SIG-M5 (cell line): ENCODE results near the gene GATD1.

Source experiments
- DNase-seq: peaks from one replicate; lab custom pipeline; 2025; lab: John Stamatoyannopoulos, UW

Gene GATD1

DNA sequence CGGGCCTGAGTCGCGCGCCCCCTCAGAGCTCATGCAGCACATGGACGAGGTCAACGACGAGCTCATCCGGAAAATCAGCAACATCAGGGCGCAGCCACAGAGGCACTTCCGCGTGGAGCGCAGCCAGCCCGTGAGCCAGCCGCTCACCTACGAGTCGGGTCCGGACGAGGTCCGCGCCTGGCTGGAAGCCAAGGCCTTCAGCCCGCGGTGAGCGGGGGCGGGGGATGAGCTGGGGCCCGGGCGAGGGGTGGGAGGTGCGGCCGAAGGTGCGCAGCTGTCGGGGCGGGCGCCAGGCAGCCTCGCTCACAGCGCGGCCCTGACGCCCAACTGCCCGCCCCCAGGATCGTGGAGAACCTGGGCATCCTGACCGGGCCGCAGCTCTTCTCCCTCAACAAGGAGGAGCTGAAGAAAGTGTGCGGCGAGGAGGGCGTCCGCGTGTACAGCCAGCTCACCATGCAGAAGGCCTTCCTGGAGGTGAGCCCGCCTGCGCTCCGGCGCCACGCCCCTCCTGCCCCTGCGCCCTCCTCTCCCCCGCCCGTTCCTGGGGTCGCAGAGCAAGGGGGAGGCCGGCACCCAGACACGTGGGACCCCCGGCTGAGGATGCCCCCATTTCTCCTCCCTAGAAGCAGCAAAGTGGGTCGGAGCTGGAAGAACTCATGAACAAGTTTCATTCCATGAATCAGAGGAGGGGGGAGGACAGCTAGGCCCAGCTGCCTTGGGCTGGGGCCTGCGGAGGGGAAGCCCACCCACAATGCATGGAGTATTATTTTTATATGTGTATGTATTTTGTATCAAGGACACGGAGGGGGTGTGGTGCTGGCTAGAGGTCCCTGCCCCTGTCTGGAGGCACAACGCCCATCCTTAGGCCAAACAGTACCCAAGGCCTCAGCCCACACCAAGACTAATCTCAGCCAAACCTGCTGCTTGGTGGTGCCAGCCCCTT is 50.7 kb downstream of the GATD1 start:
- no peak for DNase-seq

DNA sequence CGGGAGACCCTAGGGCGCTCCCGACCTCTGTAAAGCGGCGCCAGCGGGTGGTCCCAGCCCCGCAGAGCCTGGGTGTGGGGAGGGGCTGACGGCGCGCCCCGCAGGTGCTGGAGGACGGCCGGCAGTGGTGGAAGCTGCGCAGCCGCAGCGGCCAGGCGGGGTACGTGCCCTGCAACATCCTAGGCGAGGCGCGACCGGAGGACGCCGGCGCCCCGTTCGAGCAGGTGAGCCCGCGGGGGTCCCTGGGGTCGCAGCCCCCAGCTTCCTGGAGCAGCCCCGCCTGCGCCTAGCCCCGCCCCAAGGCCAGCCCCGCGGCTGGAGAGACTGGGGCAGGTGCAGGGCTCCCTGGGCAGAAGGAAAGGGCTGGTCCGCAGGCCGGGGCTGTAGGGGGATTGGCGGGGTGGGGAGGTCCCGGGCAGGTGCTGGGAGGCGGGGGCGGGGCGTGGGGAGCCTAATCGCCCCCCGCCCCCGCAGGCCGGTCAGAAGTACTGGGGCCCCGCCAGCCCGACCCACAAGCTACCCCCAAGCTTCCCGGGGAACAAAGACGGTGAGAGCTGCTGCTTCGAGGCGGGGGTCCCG is 51.6 kb downstream of the GATD1 start:
- DNase-seq = no peak

DNA sequence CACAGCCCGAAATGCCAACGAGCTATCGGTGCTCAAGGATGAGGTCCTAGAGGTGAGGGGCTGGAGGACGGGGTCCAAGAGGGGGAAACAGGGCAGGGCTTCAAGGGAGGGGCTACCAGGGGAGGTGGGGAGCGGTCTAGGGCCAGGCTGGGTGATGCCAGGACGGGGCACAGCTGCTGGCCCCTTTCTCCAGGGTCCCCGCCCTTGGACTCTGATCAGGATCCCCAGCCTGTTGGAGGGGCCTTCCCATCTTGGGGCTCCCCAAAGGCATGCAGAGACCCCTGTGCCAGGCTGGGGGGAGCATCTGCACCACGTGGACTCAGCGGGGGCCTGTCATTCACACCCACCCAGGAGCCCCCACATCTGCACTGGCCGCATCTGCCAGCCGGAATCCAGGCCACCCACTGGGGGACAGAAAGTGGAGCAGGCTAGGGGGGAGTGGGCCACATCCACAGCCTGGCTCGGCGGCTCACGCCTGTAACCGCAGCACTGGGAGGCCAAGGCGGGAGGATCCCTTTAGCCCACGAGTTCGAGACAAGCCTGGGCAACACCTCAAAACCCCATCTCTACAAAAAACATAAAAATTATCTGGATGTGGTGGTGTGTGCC is 52.4 kb downstream of the GATD1 start:
- DNase-seq = no peak

DNA sequence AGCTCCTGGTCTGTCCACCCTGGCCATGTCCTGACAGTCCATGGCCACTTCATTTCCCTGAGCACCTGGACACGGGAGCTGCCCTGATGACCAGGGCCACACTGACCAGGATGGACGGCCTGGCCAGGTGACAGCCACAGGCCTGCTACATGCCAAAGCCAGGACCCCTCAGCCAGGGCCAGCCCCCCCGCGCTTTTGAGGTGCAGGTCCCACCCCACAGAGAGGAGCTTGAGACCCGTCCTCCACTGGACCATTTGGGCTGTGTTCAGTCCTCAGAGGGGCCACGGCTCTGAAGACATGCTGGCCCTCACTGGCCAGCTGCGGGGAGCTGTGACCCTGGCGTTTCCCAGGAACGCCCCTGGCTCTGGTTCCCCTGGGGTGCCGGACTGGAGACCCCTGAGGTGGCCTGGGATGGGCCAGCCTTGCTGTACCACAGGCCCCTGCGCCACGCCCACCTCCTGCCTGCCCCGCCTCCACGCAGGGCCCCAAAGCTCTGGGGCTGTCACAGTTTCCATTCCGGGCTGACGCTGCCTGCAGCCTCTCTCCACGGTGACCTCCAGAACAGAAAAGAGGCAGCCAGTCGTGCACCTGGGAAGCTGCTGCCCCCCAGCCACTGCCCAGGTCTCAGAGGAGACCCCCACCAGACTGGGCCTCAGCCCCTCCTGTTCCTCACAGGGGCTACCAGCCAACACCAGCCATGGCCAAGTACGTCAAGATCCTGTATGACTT is 53.1 kb downstream of the GATD1 start:
- no peak for DNase-seq

DNA sequence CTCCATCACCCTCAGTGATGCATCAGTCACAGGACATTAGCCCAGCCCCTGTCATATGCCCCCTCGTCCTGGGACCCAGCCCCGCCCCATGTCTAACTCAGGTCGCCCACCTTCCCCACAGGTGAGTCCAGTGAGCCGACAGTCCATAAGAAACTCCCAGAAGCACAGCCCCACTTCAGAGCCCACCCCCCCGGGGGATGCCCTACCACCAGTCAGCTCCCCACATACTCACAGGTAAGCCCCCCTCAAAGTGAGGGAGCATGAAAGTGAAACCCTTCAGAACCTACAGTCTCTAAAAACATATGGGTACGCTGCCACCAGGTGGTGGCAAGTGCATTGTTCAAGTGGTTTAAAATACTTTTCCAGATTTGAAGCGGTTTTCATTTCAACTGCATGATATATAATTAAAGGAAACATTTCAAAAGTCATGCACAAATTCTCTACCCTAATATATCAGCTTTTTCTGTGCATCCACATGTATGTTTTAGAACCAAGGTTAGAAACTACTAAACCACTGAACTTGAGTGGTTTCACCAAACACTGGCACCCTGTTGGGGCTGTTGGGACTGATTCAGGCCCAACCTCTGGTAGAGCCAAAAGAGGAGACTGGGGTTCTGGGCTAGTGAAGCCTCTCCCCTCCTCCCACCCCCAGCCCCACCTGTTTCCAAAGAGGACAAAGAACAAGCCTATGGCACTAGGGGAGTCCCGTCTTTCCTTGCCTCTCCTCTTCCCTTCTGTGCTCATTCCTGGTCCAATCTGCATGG is 54.0 kb downstream of the GATD1 start:
- DNase-seq = no peak

DNA sequence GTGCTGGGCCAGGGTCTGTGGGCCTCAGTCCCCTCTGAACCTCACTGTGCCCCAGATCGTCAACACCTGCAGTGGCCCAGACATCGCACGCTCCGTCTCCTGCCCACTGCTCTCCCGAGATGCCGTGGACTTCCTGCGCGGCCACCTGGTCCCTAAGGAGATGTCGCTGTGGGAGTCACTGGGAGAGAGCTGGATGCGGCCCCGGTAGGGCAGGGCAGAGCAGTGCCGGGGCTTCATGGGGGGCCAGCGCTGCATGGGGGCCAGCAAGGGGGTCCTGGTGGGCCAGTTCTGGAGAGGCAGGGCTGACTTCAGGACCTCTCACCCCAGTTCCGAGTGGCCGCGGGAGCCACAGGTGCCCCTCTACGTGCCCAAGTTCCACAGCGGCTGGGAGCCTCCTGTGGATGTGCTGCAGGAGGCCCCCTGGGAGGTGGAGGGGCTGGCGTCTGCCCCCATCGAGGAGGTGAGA is 54.9 kb downstream of the GATD1 start:
- DNase-seq = no peak

DNA sequence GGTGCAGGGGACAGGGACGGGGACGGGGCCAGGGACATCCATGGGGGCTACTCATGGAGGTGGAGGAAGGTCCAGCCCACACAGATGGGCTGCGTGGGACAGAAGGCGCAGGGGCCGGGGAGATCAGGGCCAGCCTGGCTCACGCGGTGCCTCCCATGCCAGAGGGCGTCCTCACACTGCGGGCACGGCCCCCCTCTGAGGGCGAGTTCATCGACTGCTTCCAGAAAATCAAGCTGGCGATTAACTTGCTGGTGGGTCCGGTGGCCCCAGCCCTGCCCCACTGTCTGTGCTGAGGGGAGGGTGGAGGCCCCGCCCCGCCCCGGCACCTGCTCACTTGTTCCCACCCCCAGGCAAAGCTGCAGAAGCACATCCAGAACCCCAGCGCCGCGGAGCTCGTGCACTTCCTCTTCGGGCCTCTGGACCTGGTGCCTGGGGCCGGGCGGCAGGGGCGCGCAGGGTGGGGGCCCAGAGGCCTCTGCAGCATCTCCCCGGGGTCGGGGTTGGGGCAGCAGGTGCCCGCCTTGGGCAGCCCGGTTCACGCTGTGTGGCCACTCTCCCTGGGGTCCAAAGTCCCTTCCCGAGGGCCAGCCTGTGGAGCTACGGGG is 55.4 kb downstream of the GATD1 start:
- DNase-seq = no peak

DNA sequence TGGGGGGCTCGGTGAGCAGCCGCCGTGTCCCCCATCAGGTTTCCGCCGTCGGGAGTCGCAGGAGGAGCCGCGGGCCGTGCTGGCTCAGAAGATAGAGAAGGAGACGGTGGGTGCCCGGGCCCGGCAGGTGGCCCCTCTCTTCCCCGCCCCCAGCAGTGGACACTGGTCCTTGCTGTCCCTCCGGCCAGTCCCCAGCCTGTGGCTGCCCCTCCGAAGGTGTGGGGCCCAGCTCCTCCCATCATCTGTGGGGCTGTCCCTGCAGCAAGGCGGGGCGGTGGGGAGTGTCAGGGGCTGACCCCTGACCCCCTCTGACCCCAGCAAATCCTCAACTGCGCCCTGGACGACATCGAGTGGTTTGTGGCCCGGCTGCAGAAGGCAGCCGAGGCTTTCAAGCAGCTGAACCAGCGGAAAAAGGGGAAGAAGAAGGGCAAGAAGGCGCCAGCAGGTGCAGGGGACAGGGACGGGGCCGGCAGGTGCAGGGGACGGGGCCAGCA is 56.0 kb downstream of the GATD1 start:
- DNase-seq = no peak

DNA sequence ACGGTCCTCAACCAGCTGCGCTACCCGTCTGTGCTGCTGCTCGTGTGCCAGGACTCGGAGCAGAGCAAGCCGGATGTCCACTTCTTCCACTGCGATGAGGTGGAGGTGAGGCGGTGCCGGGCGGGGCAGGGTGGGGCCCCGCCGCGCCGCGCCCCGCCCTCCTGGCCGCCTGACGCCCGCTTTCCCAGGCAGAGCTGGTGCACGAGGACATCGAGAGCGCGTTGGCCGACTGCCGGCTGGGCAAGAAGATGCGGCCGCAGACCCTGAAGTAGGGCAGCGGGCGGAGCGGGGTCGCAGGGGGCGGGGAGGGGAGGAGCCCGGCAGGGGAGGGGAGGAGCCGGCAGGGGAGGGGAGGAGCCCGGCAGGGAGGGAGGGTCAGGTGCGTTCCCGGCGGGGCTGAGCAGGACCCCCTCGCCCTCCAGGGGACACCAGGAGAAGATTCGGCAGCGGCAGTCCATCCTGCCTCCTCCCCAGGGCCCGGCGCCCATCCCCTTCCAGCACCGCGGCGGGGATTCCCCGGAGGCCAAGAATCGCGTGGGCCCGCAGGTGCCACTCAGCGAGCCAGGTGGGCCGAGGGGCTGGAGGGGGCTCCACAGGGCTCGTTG is 56.5 kb downstream of the GATD1 start:
- no peak for DNase-seq

DNA sequence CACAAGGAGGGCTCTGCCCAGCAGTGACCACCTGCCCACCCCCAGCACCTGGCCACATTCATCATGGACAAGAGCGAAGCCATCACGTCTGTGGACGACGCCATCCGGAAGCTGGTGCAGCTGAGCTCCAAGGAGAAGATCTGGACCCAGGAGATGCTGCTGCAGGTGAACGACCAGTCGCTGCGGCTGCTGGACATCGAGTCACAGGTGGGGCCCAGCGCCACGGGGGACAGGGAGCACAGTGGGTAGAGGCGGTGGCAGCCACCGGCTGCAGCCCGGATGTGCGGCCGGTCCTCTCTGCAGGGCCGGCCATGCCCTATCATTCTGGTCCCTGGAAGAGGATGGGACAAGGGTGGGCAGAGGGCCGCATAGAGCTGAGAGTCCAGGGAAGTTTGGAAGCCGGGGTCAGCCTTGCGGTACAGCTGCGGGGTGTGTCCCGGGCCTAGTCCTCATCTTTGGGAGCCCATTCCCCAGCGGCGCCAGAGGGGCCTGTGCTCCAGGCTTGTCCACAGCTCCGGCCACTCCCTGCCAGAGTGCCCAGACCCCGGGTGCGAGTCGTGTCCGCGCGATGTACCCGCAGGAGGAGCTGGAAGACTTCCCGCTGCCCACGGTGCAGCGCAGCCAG is 57.2 kb downstream of the GATD1 start:
- no peak for DNase-seq

DNA sequence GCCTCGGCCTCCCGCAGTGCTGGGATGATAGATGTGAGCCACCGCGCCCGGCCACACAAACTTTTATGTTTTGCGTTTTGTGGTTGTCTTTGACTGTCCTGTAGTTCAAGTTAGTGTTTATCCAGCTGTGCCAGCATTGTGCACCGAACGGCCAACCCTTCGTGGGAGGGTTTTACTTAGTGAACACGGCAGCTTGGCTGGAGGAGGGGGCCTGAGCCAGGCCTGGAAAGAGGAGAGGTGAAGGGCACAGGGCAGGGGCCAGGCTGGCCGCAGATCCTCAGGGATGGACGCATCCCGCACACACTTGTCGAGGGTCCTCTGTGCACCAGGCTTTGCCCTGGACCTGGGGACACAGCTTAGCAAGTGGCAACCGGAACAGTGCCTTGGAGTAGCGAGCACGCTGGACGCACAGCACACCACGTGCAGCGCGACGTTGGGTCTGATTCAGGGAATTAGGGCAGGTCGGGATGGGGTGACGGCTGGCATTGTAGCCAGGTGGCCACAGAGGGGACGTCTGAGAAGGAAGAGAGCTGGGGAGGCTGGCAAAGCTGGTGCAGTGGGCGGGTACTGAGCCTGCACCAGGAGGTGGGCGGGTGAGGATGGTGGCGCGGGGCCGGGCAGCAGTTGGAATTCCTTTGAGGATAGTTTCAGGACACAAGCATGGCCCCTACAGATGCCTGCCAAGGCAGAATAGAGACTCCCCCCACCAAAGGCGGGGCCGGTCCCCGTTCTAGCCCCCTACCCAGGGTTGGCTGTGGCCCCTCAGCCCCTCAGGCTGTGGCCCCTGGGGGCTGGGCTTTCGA is 57.9 kb downstream of the GATD1 start:
- no peak for DNase-seq
